WTC11 (cell line): ENCODE data around the gene COL3A1.

Experiments used
- CTCF ChIP-seq: fragments of 200-600 bp; IDR thresholded peaks from 2 replicates; pipeline ENCODE4 v1.8.0; 2022; ENCODE audit warnings: antibody characterized with exemption
- MXD4 ChIP-seq: fragments of 250-450 bp; sonication (Bioruptor Pico); IDR thresholded peaks from 2 replicates; pipeline ENCODE4 v1.8.0; 2021; ENCODE audit warnings: mild to moderate bottlenecking, moderate library complexity, borderline replicate concordance
- NFYB ChIP-seq: sonication (generic); formaldehyde crosslinking; conservative IDR thresholded peaks from 2 replicates; pipeline ENCODE4 v1.8.0; 2022; ENCODE audit warnings: low read depth, missing genetic modification reagents

- no peak for TF ChIP-seq MXD4 (CRISPR knock-in tag)
- TF ChIP-seq CTCF, result no peak
- no peak for TF ChIP-seq NFYB
These were observed 40.4 kb downstream of the COL3A1 start for GRCh38 chr2:189014449-189015138.
